Measurements from ENCODE around the gene GET4. TPM values are rescaled to one million over a fixed set of nuclear protein-coding genes. Genes with fewer than 3 reads are reported as not detected.

Gene GET4
- total RNA-seq, 1 donor from 2014 or later, result 35.8 TPM

GRCh38 chr7:857661-858060 is 18.7 kb upstream of the GET4 start:
- TF ChIP-seq POLR2AphosphoS5 (IDR thresholded peaks at IDR 0.05; ENCODE audit: insufficient read depth in 1 of 2, low read depth in 1 of 2) (no peak), CTCF (IDR thresholded peaks at IDR 0.05) (no peak), POLR2A (IDR thresholded peaks at IDR 0.05) (no peak)
- H3K27ac ChIP-seq, result no peak overlapping the region
- intact Hi-C loops (cut with DNase I), result no loop called here
- peaks cover 0 to 95% of the 10 kb centered on the region in 2 donors for H3K36me3 ChIP-seq
- H3K27me3 ChIP-seq, result no peaks in the 10 kb centered on the region
- no peaks in the 10 kb centered on the region for H3K4me1 ChIP-seq
- no peaks in the 10 kb centered on the region for H3K9me3 ChIP-seq
- H3K4me3 ChIP-seq, result no peak overlapping the region
- no peak for DNase-seq (ENCODE audit: extremely low spot score in 2 of 2)

- Histone ChIP-seq H3K4me3 (no peak overlapping the region), H3K9me3 (no peaks in the 10 kb centered on the region), H3K27me3 (no peaks in the 10 kb centered on the region), H3K4me1 (no peaks in the 10 kb centered on the region), H3K36me3 (peaks cover 0 to 92% of the 10 kb centered on the region in 2 donors), H3K27ac (no peak overlapping the region)
- TF ChIP-seq POLR2AphosphoS5 (IDR thresholded peaks at IDR 0.05; ENCODE audit: insufficient read depth in 1 of 2, low read depth in 1 of 2), result no peak
- TF ChIP-seq POLR2A (IDR thresholded peaks at IDR 0.05), result no peak
- TF ChIP-seq CTCF (IDR thresholded peaks at IDR 0.05), result no peak
- DNase-seq (ENCODE audit: extremely low spot score in 2 of 2), result no peak
- intact Hi-C loops (cut with DNase I), result no loop called here
Observed at GRCh38 chr7:859359-860030, 16.9 kb upstream of the GET4 start.

GRCh38 chr7:860149-860548 is 16.2 kb upstream of the GET4 start:
- Histone ChIP-seq H3K4me3 (no peak overlapping the region), H3K4me1 (no peaks in the 10 kb centered on the region), H3K27ac (no peak overlapping the region), H3K27me3 (no peaks in the 10 kb centered on the region), H3K36me3 (peaks cover 0 to 92% of the 10 kb centered on the region in 2 donors), H3K9me3 (no peaks in the 10 kb centered on the region)
- TF ChIP-seq CTCF (IDR thresholded peaks at IDR 0.05), result no peak
- TF ChIP-seq POLR2AphosphoS5 (IDR thresholded peaks at IDR 0.05; ENCODE audit: insufficient read depth in 1 of 2, low read depth in 1 of 2), result no peak
- TF ChIP-seq POLR2A (IDR thresholded peaks at IDR 0.05), result no peak
- no peak for DNase-seq (ENCODE audit: extremely low spot score in 2 of 2)
- intact Hi-C loops (cut with DNase I), result no loop called here

GRCh38 chr7:861222-861621 is 15.1 kb upstream of the GET4 start:
- DNase-seq (ENCODE audit: extremely low spot score in 2 of 2), result no peak
- Histone ChIP-seq H3K27ac (no peak overlapping the region), H3K36me3 (peaks cover 0 to 84% of the 10 kb centered on the region in 2 donors), H3K4me1 (no peaks in the 10 kb centered on the region), H3K4me3 (no peak overlapping the region), H3K9me3 (no peaks in the 10 kb centered on the region), H3K27me3 (no peaks in the 10 kb centered on the region)
- intact Hi-C loops (cut with DNase I), result no loop called here
- no peak for TF ChIP-seq POLR2A (IDR thresholded peaks at IDR 0.05)
- no peak for TF ChIP-seq CTCF (IDR thresholded peaks at IDR 0.05)
- no peak for TF ChIP-seq POLR2AphosphoS5 (IDR thresholded peaks at IDR 0.05; ENCODE audit: insufficient read depth in 1 of 2, low read depth in 1 of 2)

- H3K4me1 ChIP-seq, result peaks cover 3% of the 10 kb centered on the region
- H3K27me3 ChIP-seq, result no peaks in the 10 kb centered on the region
- peaks cover 0 to 75% of the 10 kb centered on the region in 2 donors for H3K36me3 ChIP-seq
- no peak for DNase-seq (ENCODE audit: extremely low spot score in 2 of 2)
- intact Hi-C loops (cut with DNase I), result no loop called here
- no peak overlapping the region for H3K4me3 ChIP-seq
- H3K27ac ChIP-seq, result no peak overlapping the region
- no peak for TF ChIP-seq POLR2A (IDR thresholded peaks at IDR 0.05)
- TF ChIP-seq CTCF (IDR thresholded peaks at IDR 0.05), result no peak
- TF ChIP-seq POLR2AphosphoS5 (IDR thresholded peaks at IDR 0.05; ENCODE audit: insufficient read depth in 1 of 2, low read depth in 1 of 2), result no peak
- H3K9me3 ChIP-seq, result no peaks in the 10 kb centered on the region
Observed at GRCh38 chr7:862157-862556, 14.2 kb upstream of the GET4 start.
